SK-N-SH (cell line): Measurements from ENCODE around the gene SRBD1.

ENCODE experiments used
- EP300 ChIP-seq, 2 experiments: IDR thresholded peaks; 2 replicates each; pipeline versions ENCODE4 v1.4.0 to v1.6.1; 2012; ENCODE audit warnings: borderline replicate concordance in 1 of 2, low read depth in 1 of 2, low read length in 1 of 2
- POLR2AphosphoS5 ChIP-seq: IDR thresholded peaks from 2 replicates; pipeline ENCODE4 v1.6.1; 2012; ENCODE audit warnings: low read depth, low read length
- TAF1 ChIP-seq: IDR thresholded peaks from 2 replicates; pipeline ENCODE4 v1.6.1; 2012; ENCODE audit warnings: low read depth, mild to moderate bottlenecking, low read length, moderate library complexity, borderline replicate concordance
- TF ChIP-seq, protein P1 (sequence below): fragments of 200-600 bp; sonication (generic); IDR thresholded peaks from 2 replicates; pipeline ENCODE4 v1.6.1; 2017; ENCODE audit warnings: antibody characterized with exemption, mild to moderate bottlenecking, moderate library complexity

DNA sequence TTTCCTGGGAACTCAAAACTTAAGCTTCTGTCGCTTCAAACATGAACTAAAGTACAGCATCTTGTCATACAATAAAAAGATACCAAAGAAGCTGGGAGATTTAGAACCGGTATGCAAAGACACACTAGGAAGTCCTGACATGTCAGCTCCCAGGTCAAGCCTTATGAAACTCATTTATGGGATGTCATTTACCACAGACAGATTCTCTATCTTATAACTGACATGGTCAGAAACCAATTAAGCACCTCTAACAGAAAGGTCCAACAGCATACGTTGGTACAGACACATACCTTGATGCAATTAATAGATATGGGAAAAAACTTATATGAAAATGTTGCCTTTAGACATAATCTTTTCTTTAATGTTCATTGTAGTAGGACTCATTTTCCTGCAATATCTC, 169.0 kb downstream of the SRBD1 start:
- TF ChIP-seq POLR2AphosphoS5 (no peak), EP300 (IDR thresholded peaks at IDR 0.05; ENCODE audit: borderline replicate concordance in 1 of 2, low read depth in 1 of 2, low read length in 1 of 2) (no peak), TAF1 (no peak)
- TF ChIP-seq, protein P1, sequence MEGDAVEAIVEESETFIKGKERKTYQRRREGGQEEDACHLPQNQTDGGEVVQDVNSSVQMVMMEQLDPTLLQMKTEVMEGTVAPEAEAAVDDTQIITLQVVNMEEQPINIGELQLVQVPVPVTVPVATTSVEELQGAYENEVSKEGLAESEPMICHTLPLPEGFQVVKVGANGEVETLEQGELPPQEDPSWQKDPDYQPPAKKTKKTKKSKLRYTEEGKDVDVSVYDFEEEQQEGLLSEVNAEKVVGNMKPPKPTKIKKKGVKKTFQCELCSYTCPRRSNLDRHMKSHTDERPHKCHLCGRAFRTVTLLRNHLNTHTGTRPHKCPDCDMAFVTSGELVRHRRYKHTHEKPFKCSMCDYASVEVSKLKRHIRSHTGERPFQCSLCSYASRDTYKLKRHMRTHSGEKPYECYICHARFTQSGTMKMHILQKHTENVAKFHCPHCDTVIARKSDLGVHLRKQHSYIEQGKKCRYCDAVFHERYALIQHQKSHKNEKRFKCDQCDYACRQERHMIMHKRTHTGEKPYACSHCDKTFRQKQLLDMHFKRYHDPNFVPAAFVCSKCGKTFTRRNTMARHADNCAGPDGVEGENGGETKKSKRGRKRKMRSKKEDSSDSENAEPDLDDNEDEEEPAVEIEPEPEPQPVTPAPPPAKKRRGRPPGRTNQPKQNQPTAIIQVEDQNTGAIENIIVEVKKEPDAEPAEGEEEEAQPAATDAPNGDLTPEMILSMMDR = no peak
